Measurements from ENCODE around the gene FBXO42.
A peak's percentile ranks its signal among the peaks of the same experiment; 100 is the strongest.

Gene FBXO42

GRCh38 chr1:16351994-16352841 is at the start of gene FBXO42:
TSS of gene FBXO42 (minus strand) at chr1:16352480. CDS start at chr1:16315418, 37,062 bp downstream.
- Histone ChIP-seq H3K36me3 (ENCODE audit: insufficient read depth, low read length) (no peaks in the 10 kb centered on the region), H3K9me3 (ENCODE audit: low read length) (no peaks in the 10 kb centered on the region), H3K27me3 (ENCODE audit: insufficient read depth, low read length) (no peaks in the 10 kb centered on the region), H3K4me3 (ENCODE audit: low read length) (peak within 1 kb of the TSS; percentile 74), H3K4me1 (ENCODE audit: insufficient read depth, low read length) (peaks cover 21% of the 10 kb centered on the region), H2AFZ (ENCODE audit: low read depth, low read length) (peak within 1 kb of the TSS; percentile 78)

GRCh38 chr1:16398371-16398953 is 46.2 kb upstream of the FBXO42 start:
- Histone ChIP-seq H3K27me3 (ENCODE audit: insufficient read depth, low read length) (no peaks in the 10 kb centered on the region), H3K9me3 (ENCODE audit: low read length) (no peaks in the 10 kb centered on the region), H3K4me3 (ENCODE audit: low read length) (no peak overlapping the region), H3K36me3 (ENCODE audit: insufficient read depth, low read length) (peaks cover 33% of the 10 kb centered on the region), H3K4me1 (ENCODE audit: insufficient read depth, low read length) (no peaks in the 10 kb centered on the region), H2AFZ (ENCODE audit: low read depth, low read length) (no peak overlapping the region)

GRCh38 chr1:16397120-16397519 is 44.8 kb upstream of the FBXO42 start:
- Histone ChIP-seq H3K27me3 (ENCODE audit: insufficient read depth, low read length) (no peaks in the 10 kb centered on the region), H3K9me3 (ENCODE audit: low read length) (no peaks in the 10 kb centered on the region), H2AFZ (ENCODE audit: low read depth, low read length) (no peak overlapping the region), H3K4me1 (ENCODE audit: insufficient read depth, low read length) (no peaks in the 10 kb centered on the region), H3K36me3 (ENCODE audit: insufficient read depth, low read length) (peaks cover 44% of the 10 kb centered on the region), H3K4me3 (ENCODE audit: low read length) (no peak overlapping the region)

- H3K4me1 ChIP-seq (ENCODE audit: insufficient read depth, low read length) = no peaks in the 10 kb centered on the region
- no peaks in the 10 kb centered on the region for H3K9me3 ChIP-seq (ENCODE audit: low read length)
- peaks cover 46% of the 10 kb centered on the region for H3K36me3 ChIP-seq (ENCODE audit: insufficient read depth, low read length)
- H3K4me3 ChIP-seq (ENCODE audit: low read length) = no peak overlapping the region
- no peaks in the 10 kb centered on the region for H3K27me3 ChIP-seq (ENCODE audit: insufficient read depth, low read length)
- H2AFZ ChIP-seq (ENCODE audit: low read depth, low read length) = no peak overlapping the region
Observed at GRCh38 chr1:16396591-16396990, 44.3 kb upstream of the FBXO42 start.

GRCh38 chr1:16394977-16395376 is 42.7 kb upstream of the FBXO42 start:
- Histone ChIP-seq H3K4me1 (ENCODE audit: insufficient read depth, low read length) (no peaks in the 10 kb centered on the region), H3K27me3 (ENCODE audit: insufficient read depth, low read length) (no peaks in the 10 kb centered on the region), H3K36me3 (ENCODE audit: insufficient read depth, low read length) (peaks cover 46% of the 10 kb centered on the region), H3K9me3 (ENCODE audit: low read length) (no peaks in the 10 kb centered on the region), H3K4me3 (ENCODE audit: low read length) (no peak overlapping the region), H2AFZ (ENCODE audit: low read depth, low read length) (no peak overlapping the region)

- Histone ChIP-seq H3K9me3 (ENCODE audit: low read length) (no peaks in the 10 kb centered on the region), H3K4me3 (ENCODE audit: low read length) (no peak overlapping the region), H2AFZ (ENCODE audit: low read depth, low read length) (no peak overlapping the region), H3K27me3 (ENCODE audit: insufficient read depth, low read length) (no peaks in the 10 kb centered on the region), H3K4me1 (ENCODE audit: insufficient read depth, low read length) (no peaks in the 10 kb centered on the region), H3K36me3 (ENCODE audit: insufficient read depth, low read length) (peaks cover 41% of the 10 kb centered on the region)
Observed at GRCh38 chr1:16393570-16394521, 41.6 kb upstream of the FBXO42 start.

- no peak overlapping the region for H2AFZ ChIP-seq (ENCODE audit: low read depth, low read length)
- peaks cover 41% of the 10 kb centered on the region for H3K36me3 ChIP-seq (ENCODE audit: insufficient read depth, low read length)
- H3K9me3 ChIP-seq (ENCODE audit: low read length) = no peaks in the 10 kb centered on the region
- no peaks in the 10 kb centered on the region for H3K4me1 ChIP-seq (ENCODE audit: insufficient read depth, low read length)
- no peak overlapping the region for H3K4me3 ChIP-seq (ENCODE audit: low read length)
- no peaks in the 10 kb centered on the region for H3K27me3 ChIP-seq (ENCODE audit: insufficient read depth, low read length)
Observed at GRCh38 chr1:16392740-16393569, 40.7 kb upstream of the FBXO42 start.

GRCh38 chr1:16391411-16391810 is 39.1 kb upstream of the FBXO42 start:
- Histone ChIP-seq H3K4me1 (ENCODE audit: insufficient read depth, low read length) (no peaks in the 10 kb centered on the region), H3K36me3 (ENCODE audit: insufficient read depth, low read length) (peaks cover 32% of the 10 kb centered on the region), H3K4me3 (ENCODE audit: low read length) (no peak overlapping the region), H3K9me3 (ENCODE audit: low read length) (no peaks in the 10 kb centered on the region), H2AFZ (ENCODE audit: low read depth, low read length) (no peak overlapping the region), H3K27me3 (ENCODE audit: insufficient read depth, low read length) (no peaks in the 10 kb centered on the region)

GRCh38 chr1:16387201-16388188 is 35.2 kb upstream of the FBXO42 start:
- Histone ChIP-seq H2AFZ (ENCODE audit: low read depth, low read length) (no peak overlapping the region), H3K4me1 (ENCODE audit: insufficient read depth, low read length) (no peaks in the 10 kb centered on the region), H3K36me3 (ENCODE audit: insufficient read depth, low read length) (peaks cover 13% of the 10 kb centered on the region), H3K4me3 (ENCODE audit: low read length) (no peak overlapping the region), H3K9me3 (ENCODE audit: low read length) (no peaks in the 10 kb centered on the region), H3K27me3 (ENCODE audit: insufficient read depth, low read length) (no peaks in the 10 kb centered on the region)

GRCh38 chr1:16386454-16387113 is 34.3 kb upstream of the FBXO42 start:
- Histone ChIP-seq H2AFZ (ENCODE audit: low read depth, low read length) (no peak overlapping the region), H3K4me3 (ENCODE audit: low read length) (no peak overlapping the region), H3K36me3 (ENCODE audit: insufficient read depth, low read length) (peaks cover 8% of the 10 kb centered on the region), H3K4me1 (ENCODE audit: insufficient read depth, low read length) (no peaks in the 10 kb centered on the region), H3K27me3 (ENCODE audit: insufficient read depth, low read length) (no peaks in the 10 kb centered on the region), H3K9me3 (ENCODE audit: low read length) (no peaks in the 10 kb centered on the region)

Data from neuron (in vitro differentiated cells).